HL-60 (cell line): ENCODE results near the gene PTPA.

Experiments
- DNase-seq, 2 experiments: peaks; one replicate each; pipeline ENCODE4 v3.0.0-alpha.2; 2010 to 2020; ENCODE audit warnings: low read depth in 1 of 2, low spot score in 1 of 2
- H3K27ac ChIP-seq: fragments of 250-450 bp; sonication (Bioruptor Pico); replicated peaks from 2 replicates; pipeline ENCODE4 v1.5.1; 2020; ENCODE audit warnings: mild to moderate bottlenecking, moderate library complexity
- H3K27me3 ChIP-seq: fragments of 250-450 bp; sonication (Bioruptor Pico); 2 replicates; pipeline ENCODE4 v1.5.1; 2021; ENCODE audit warnings: mild to moderate bottlenecking, moderate library complexity; ENCODE audit not compliant: insufficient read depth, poor library complexity, severe bottlenecking
- H3K4me3 ChIP-seq: replicated peaks from 2 replicates; pipeline ENCODE4 v1.5.1; 2011; ENCODE audit warnings: mild to moderate bottlenecking, control low read depth, low read length; ENCODE audit not compliant: insufficient read depth
- CTCF ChIP-seq: IDR thresholded peaks from one replicate; pipeline ENCODE4 v1.5.1; 2011; ENCODE audit warnings: low read length, control low read depth, inconsistent platforms; ENCODE audit not compliant: insufficient read depth
- GABPA ChIP-seq: IDR thresholded peaks from 2 replicates; pipeline ENCODE4 v1.6.1; 2012; ENCODE audit warnings: low read depth
- POLR2AphosphoS5 ChIP-seq: IDR thresholded peaks from 2 replicates; pipeline ENCODE4 v1.6.1; 2012; ENCODE audit warnings: low read depth
- REST ChIP-seq: IDR thresholded peaks from 2 replicates; pipeline ENCODE4 v1.6.1; 2012; ENCODE audit warnings: low read depth; ENCODE audit not compliant: insufficient replicate concordance
- SPI1 ChIP-seq: IDR thresholded peaks from 2 replicates; pipeline ENCODE4 v1.6.1; 2012; ENCODE audit warnings: low read depth, mild to moderate bottlenecking, borderline replicate concordance

PTPA gene

GRCh38 chr9:129071526-129072126 is 39.6 kb upstream of the PTPA start:
- no peaks in the 10 kb centered on the region for H3K27me3 ChIP-seq
- no peak for TF ChIP-seq POLR2AphosphoS5
- TF ChIP-seq REST, result no peak
- TF ChIP-seq SPI1, result no peak
- no peak for TF ChIP-seq GABPA
- TF ChIP-seq CTCF, result no peak
- no peak for DNase-seq
- no peak overlapping the region for H3K4me3 ChIP-seq
- H3K27ac ChIP-seq, result no peak overlapping the region

GRCh38 chr9:129072171-129072570 is 39.0 kb upstream of the PTPA start:
- H3K27ac ChIP-seq, result no peak overlapping the region
- no peak overlapping the region for H3K4me3 ChIP-seq
- no peak for TF ChIP-seq CTCF
- TF ChIP-seq SPI1, result no peak
- no peak for TF ChIP-seq POLR2AphosphoS5
- no peak for TF ChIP-seq REST
- TF ChIP-seq GABPA, result no peak
- DNase-seq, result no peak
- no peaks in the 10 kb centered on the region for H3K27me3 ChIP-seq

GRCh38 chr9:129073404-129073803 is 37.8 kb upstream of the PTPA start:
- Histone ChIP-seq H3K27ac (no peak overlapping the region), H3K27me3 (no peaks in the 10 kb centered on the region), H3K4me3 (no peak overlapping the region)
- no peak for TF ChIP-seq GABPA
- no peak for TF ChIP-seq SPI1
- no peak for TF ChIP-seq REST
- TF ChIP-seq CTCF, result no peak
- no peak for TF ChIP-seq POLR2AphosphoS5
- no peak for DNase-seq
